Lower lobe of right lung (tissue), 2 donors: ENCODE data around the gene KAT2B. TPM values are rescaled to one million over a fixed set of nuclear protein-coding genes. Genes with fewer than 3 reads are reported as not detected.

ENCODE experiments used
- ATAC-seq, 2 donors: fragments of 200-7000 bp; cut with Tn5 transposase; one replicate each; pipeline ENCODE4 v1.9.1; 2020 to 2022; ENCODE audit warnings: mild to moderate bottlenecking in 2 of 2, moderate library complexity in 2 of 2
- DNase-seq: peaks from one replicate; pipeline ENCODE4 v3.0.0-alpha.2; 2020
- H3K27ac ChIP-seq: fragments of 200-600 bp; one replicate; pipeline ENCODE4 v1.8.0; 2022
- H3K27me3 ChIP-seq: fragments of 200-600 bp; one replicate; pipeline ENCODE4 v1.8.0; 2022; ENCODE audit warnings: low read depth
- H3K36me3 ChIP-seq: fragments of 200-600 bp; one replicate; pipeline ENCODE4 v1.8.0; 2022; ENCODE audit warnings: mild to moderate bottlenecking
- H3K4me1 ChIP-seq: fragments of 200-600 bp; one replicate; pipeline ENCODE4 v1.8.0; 2022
- H3K4me3 ChIP-seq: fragments of 200-600 bp; one replicate; pipeline ENCODE4 v1.8.0; 2022; ENCODE audit warnings: mild to moderate bottlenecking
- H3K9me3 ChIP-seq: fragments of 200-600 bp; one replicate; pipeline ENCODE4 v1.8.0; 2022
- intact Hi-C: fragments of 100-400 bp; cut with DNase I; formaldehyde crosslinking; loops from one replicate; pipeline ENCODE4 v1.11.0; 2022
- long read RNA-seq: library from polyadenylated mRNA; unstranded; transcript quantifications from one replicate; pipeline ENCODE4 v2.0.0, GENCODE V29; 2021
- total RNA-seq: library from RNA; stranded (reverse); fragmentation: NEBNext Ultra II Directional; extraction: Animal tissue kit (Norgen Biotek cat#: 25700); gene quantifications from one replicate; pipeline ENCODE4 v1.2.1, GENCODE V29; 2021
- TF ChIP-seq, protein P1 (sequence below): fragments of 200-600 bp; IDR thresholded peaks from one replicate; pipeline ENCODE4 v1.8.0; 2022; ENCODE audit warnings: antibody characterized with exemption, mild to moderate bottlenecking
- donor health status: DM: no; HTN: yes; CAD: no; lungs with severe emphysema.

Gene KAT2B
- total RNA-seq = 41.4 TPM
- long read RNA-seq, full-length matches to known transcripts = 7 of 25 reads
- long read RNA-seq, partial matches to known transcripts = 8 of 25 reads
- long read RNA-seq, other reads (novel, unspliced or antisense) = 10 of 25 reads

GRCh38 chr3:20039765-20040547, at the start of gene KAT2B:
Gene KAT2B, plus strand, starts transcription at chr3:20040446. Its CDS starts 32 bp downstream, at chr3:20040478.
- peak within 1 kb of the TSS; percentile 91 for H3K27ac ChIP-seq
- no peaks in the 10 kb centered on the region for H3K36me3 ChIP-seq
- peak within 1 kb of the TSS; percentile 80 for H3K4me3 ChIP-seq
- TF ChIP-seq, protein P1, sequence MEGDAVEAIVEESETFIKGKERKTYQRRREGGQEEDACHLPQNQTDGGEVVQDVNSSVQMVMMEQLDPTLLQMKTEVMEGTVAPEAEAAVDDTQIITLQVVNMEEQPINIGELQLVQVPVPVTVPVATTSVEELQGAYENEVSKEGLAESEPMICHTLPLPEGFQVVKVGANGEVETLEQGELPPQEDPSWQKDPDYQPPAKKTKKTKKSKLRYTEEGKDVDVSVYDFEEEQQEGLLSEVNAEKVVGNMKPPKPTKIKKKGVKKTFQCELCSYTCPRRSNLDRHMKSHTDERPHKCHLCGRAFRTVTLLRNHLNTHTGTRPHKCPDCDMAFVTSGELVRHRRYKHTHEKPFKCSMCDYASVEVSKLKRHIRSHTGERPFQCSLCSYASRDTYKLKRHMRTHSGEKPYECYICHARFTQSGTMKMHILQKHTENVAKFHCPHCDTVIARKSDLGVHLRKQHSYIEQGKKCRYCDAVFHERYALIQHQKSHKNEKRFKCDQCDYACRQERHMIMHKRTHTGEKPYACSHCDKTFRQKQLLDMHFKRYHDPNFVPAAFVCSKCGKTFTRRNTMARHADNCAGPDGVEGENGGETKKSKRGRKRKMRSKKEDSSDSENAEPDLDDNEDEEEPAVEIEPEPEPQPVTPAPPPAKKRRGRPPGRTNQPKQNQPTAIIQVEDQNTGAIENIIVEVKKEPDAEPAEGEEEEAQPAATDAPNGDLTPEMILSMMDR = peak; percentile 61
- peak; percentile 87 to 89 for ATAC-seq
- peak; percentile 88 for DNase-seq
- H3K27me3 ChIP-seq = no peaks in the 10 kb centered on the region
- peaks cover 44% of the 10 kb centered on the region for H3K4me1 ChIP-seq
- no peaks in the 10 kb centered on the region for H3K9me3 ChIP-seq
- intact Hi-C loops = no loop called here

- DNase-seq (no peak), ATAC-seq (no peak)
- no peaks in the 10 kb centered on the region for H3K4me1 ChIP-seq
- no peaks in the 10 kb centered on the region for H3K36me3 ChIP-seq
- no peak overlapping the region for H3K4me3 ChIP-seq
- intact Hi-C loops = no loop called here
- H3K27me3 ChIP-seq = no peaks in the 10 kb centered on the region
- TF ChIP-seq, protein P1 = no peak
- H3K27ac ChIP-seq = no peak overlapping the region
- no peaks in the 10 kb centered on the region for H3K9me3 ChIP-seq
These were observed 45.5 kb upstream of the KAT2B start for GRCh38 chr3:19994796-19995195.

DNA sequence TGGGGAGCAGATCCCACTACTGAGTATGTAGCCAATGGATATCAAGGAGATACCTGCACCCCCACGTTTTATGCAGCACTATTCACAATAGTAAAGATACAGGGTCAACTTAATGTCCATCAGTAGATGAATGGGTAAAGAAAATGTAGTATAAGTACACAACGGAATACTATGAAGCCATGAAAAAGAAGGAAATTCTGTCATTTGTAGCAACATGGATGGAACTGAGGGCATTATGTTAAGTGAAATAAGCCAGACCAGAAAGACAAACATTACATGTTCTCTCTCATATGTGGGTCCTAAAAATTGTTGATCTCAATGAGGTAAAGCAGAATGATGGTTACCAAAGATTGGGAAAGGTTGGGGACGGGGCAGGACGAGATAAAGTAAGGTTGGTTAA, 42.7 kb upstream of the KAT2B start:
- H3K4me3 ChIP-seq = no peak overlapping the region
- DNase-seq (no peak), ATAC-seq (no peak)
- H3K36me3 ChIP-seq = no peaks in the 10 kb centered on the region
- TF ChIP-seq, protein P1 = no peak
- H3K27ac ChIP-seq = no peak overlapping the region
- intact Hi-C loops = no loop called here
- H3K9me3 ChIP-seq = no peaks in the 10 kb centered on the region
- no peaks in the 10 kb centered on the region for H3K27me3 ChIP-seq
- H3K4me1 ChIP-seq = no peaks in the 10 kb centered on the region

- Histone ChIP-seq H3K36me3 (no peaks in the 10 kb centered on the region), H3K27ac (no peak overlapping the region), H3K9me3 (no peaks in the 10 kb centered on the region), H3K4me1 (no peaks in the 10 kb centered on the region), H3K4me3 (no peak overlapping the region), H3K27me3 (no peaks in the 10 kb centered on the region)
- no peak for ATAC-seq
- intact Hi-C loops = no loop called here
- no peak for DNase-seq
- TF ChIP-seq, protein P1 = no peak
These were observed 38.3 kb upstream of the KAT2B start for GRCh38 chr3:20001932-20002331.

GRCh38 chr3:20007960-20008359, 32.3 kb upstream of the KAT2B start:
- H3K4me1 ChIP-seq = no peaks in the 10 kb centered on the region
- H3K27me3 ChIP-seq = no peaks in the 10 kb centered on the region
- no peak for DNase-seq
- no peak for ATAC-seq
- H3K36me3 ChIP-seq = no peaks in the 10 kb centered on the region
- TF ChIP-seq, protein P1 = no peak
- no peak overlapping the region for H3K27ac ChIP-seq
- intact Hi-C loops = no loop called here
- no peaks in the 10 kb centered on the region for H3K9me3 ChIP-seq
- no peak overlapping the region for H3K4me3 ChIP-seq
